KMS-11 (cell line): ENCODE results near the gene BRICD5.

ENCODE experiments used
- H2AFZ ChIP-seq: fragments of 200-600 bp; sonication (generic); 2 replicates; pipeline ENCODE4 v1.6.1; 2016; ENCODE audit warnings: antibody characterized with exemption, mixed run types, low read depth
- H3K27ac ChIP-seq: fragments of 200-600 bp; sonication (generic); 2 replicates; pipeline ENCODE4 v1.6.1; 2016; ENCODE audit warnings: mild to moderate bottlenecking, mixed run types
- H3K27me3 ChIP-seq: fragments of 200-600 bp; sonication (generic); 2 replicates; pipeline ENCODE4 v1.6.1; 2017; ENCODE audit warnings: mild to moderate bottlenecking, low read depth, mixed run types, moderate library complexity; ENCODE audit not compliant: insufficient read depth
- H3K36me3 ChIP-seq: fragments of 200-600 bp; sonication (generic); 2 replicates; pipeline ENCODE4 v1.6.1; 2017; ENCODE audit warnings: mild to moderate bottlenecking, mixed run types; ENCODE audit not compliant: insufficient read depth
- H3K4me1 ChIP-seq: fragments of 200-600 bp; sonication (generic); 2 replicates; pipeline ENCODE4 v1.6.1; 2016; ENCODE audit warnings: mild to moderate bottlenecking, low read depth, mixed run types; ENCODE audit not compliant: poor library complexity, severe bottlenecking
- H3K4me2 ChIP-seq: fragments of 200-600 bp; sonication (generic); 2 replicates; pipeline ENCODE4 v1.7.0; 2016; ENCODE audit warnings: mild to moderate bottlenecking, mixed run types
- H3K4me3 ChIP-seq: fragments of 200-600 bp; sonication (generic); IDR thresholded peaks from 2 replicates; pipeline ENCODE4 v1.6.1; 2017; ENCODE audit warnings: low read depth, low read length, mixed read lengths; ENCODE audit not compliant: insufficient read depth
- H3K79me2 ChIP-seq: fragments of 200-600 bp; sonication (generic); 2 replicates; pipeline ENCODE4 v1.6.1; 2016; ENCODE audit warnings: low read depth, mixed run types; ENCODE audit not compliant: insufficient read depth
- H3K9ac ChIP-seq: fragments of 200-600 bp; sonication (generic); 2 replicates; pipeline ENCODE4 v1.6.1; 2016; ENCODE audit warnings: mild to moderate bottlenecking, mixed run types
- H4K20me1 ChIP-seq: fragments of 200-600 bp; sonication (generic); 2 replicates; pipeline ENCODE4 v1.6.1; 2016; ENCODE audit warnings: mild to moderate bottlenecking, mixed run types; ENCODE audit not compliant: insufficient read depth
- TF ChIP-seq, protein P1 (sequence below): fragments of 200-600 bp; sonication (generic); conservative IDR thresholded peaks from 2 replicates; pipeline ENCODE4 v1.6.1; 2017; ENCODE audit warnings: low read depth, mild to moderate bottlenecking, antibody characterized with exemption, low read length, moderate library complexity, mixed read lengths

Gene BRICD5

DNA sequence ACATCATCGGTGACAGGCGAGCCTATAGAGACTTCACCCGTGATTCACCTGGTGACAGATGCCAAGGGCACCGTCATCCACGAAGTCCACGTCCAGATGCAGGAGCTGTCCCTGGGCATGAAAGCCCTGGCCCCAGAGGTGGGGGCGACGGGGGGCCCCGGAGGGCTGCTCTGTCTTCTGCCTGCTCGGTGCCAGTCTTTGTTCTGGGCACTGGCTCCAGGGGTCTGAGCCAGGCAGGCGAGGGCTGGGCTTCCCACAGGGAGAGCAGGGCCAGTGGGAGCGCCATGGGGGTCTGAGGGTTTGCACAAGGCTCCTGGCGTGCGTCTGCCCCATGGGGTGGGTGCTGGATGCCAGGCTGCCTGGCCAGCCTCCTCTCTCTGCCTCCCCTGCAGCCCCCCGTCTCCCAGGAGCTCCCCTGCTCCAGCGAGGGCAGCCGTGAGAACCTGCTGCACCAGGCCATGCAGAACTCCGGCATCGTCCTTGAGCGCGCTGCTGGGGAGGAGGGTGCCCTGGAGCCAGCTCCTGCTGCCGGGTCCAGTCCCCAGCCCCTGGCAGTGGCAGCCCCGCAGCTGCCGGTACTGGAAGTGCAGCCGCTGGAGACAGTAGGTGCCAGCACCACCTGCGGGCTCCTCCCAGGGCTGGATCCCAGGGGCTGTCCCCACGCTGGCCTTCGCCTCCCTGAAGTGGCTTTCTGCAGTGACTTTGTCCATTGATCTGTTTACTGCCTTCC lies 22.5 kb upstream of the BRICD5 start:
- no peak overlapping the region for H2AFZ ChIP-seq
- no peaks in the 10 kb centered on the region for H4K20me1 ChIP-seq
- H3K27ac ChIP-seq: no peak overlapping the region
- TF ChIP-seq, protein P1, sequence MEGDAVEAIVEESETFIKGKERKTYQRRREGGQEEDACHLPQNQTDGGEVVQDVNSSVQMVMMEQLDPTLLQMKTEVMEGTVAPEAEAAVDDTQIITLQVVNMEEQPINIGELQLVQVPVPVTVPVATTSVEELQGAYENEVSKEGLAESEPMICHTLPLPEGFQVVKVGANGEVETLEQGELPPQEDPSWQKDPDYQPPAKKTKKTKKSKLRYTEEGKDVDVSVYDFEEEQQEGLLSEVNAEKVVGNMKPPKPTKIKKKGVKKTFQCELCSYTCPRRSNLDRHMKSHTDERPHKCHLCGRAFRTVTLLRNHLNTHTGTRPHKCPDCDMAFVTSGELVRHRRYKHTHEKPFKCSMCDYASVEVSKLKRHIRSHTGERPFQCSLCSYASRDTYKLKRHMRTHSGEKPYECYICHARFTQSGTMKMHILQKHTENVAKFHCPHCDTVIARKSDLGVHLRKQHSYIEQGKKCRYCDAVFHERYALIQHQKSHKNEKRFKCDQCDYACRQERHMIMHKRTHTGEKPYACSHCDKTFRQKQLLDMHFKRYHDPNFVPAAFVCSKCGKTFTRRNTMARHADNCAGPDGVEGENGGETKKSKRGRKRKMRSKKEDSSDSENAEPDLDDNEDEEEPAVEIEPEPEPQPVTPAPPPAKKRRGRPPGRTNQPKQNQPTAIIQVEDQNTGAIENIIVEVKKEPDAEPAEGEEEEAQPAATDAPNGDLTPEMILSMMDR: no peak
- no peak overlapping the region for H3K4me3 ChIP-seq
- no peak overlapping the region for H3K4me2 ChIP-seq
- H3K27me3 ChIP-seq: no peaks in the 10 kb centered on the region
- no peak overlapping the region for H3K9ac ChIP-seq
- no peaks in the 10 kb centered on the region for H3K4me1 ChIP-seq
- peaks cover under 1% of the 10 kb centered on the region; the same call in 1 of the 2 replicates for H3K79me2 ChIP-seq
- H3K36me3 ChIP-seq: 0 out of 2 replicates have a peak, but pooled peaks cover 4% of the 10 kb centered on the region

- no peaks in the 10 kb centered on the region for H3K4me1 ChIP-seq
- H2AFZ ChIP-seq: no peak overlapping the region
- H3K27me3 ChIP-seq: no peaks in the 10 kb centered on the region
- no peak overlapping the region for H3K4me2 ChIP-seq
- no peaks in the 10 kb centered on the region for H4K20me1 ChIP-seq
- 0 out of 2 replicates have a peak, but pooled peaks cover 4% of the 10 kb centered on the region for H3K36me3 ChIP-seq
- H3K79me2 ChIP-seq: peaks cover 10% of the 10 kb centered on the region; the same call in 1 of the 2 replicates
- TF ChIP-seq, protein P1: no peak
- no peak overlapping the region for H3K4me3 ChIP-seq
- no peak overlapping the region for H3K27ac ChIP-seq
- H3K9ac ChIP-seq: no peak overlapping the region
These were observed 21.7 kb upstream of the BRICD5 start for GRCh38 chr16:2232094-2232990.

DNA sequence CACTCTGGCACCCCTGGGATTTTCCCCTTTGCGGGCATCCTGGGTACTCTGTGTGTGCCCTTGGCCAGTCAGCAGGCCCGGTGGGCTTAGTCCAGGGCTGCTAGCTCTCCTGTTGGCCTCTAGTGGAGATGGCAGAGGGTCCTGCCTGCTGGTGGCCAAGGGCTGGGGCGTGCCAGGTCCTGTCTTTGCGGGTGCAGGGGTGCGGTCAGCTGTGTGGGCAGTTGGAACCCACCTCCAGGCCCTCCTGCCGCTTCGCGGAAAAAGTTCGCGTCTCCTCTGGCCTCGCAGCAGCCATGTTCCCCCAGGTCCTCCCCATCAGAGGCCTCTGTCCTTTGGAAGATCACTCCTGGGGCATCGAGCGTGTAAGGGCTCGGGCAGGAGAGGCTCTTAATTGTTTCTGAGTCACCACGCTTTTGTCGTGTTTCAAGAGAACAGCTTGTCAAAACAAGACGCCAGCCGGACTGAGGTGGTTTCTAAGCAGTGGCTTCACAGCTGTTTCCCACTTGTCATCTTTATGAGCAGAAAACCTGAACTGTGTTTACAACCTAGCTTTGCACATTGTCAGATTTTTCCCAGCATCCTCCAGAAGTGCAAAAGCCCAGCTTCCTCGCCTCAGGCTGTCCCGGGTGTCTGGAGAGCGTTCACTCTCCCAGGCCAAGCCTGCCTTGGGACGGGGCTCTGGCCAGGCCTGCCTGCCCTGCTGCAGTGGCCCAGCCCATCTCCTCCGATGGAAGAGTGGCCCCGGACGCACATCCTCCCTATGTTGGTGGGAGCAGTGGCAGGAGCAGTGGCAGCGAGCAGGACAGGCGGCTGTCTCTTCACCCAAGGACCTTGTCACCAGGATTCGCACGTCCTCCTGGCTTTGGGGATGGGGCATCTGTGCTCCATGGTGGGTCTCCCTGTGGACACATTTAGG lies 20.6 kb upstream of the BRICD5 start:
- H4K20me1 ChIP-seq: no peaks in the 10 kb centered on the region
- H3K27ac ChIP-seq: no peak overlapping the region
- no peak overlapping the region for H3K4me2 ChIP-seq

More for the DNA sequence above, 20.6 kb upstream of the BRICD5 start:
- no peak overlapping the region for H3K9ac ChIP-seq
- no peaks in the 10 kb centered on the region for H3K4me1 ChIP-seq
- no peak overlapping the region for H2AFZ ChIP-seq
- TF ChIP-seq, protein P1: no peak
- no peaks in the 10 kb centered on the region for H3K27me3 ChIP-seq
- no peak overlapping the region for H3K4me3 ChIP-seq
- peaks cover 20% of the 10 kb centered on the region; the same call in 1 of the 2 replicates for H3K79me2 ChIP-seq
- 0 out of 2 replicates have a peak, but pooled peaks cover 4% of the 10 kb centered on the region for H3K36me3 ChIP-seq
